DOHH2 (cell line): ENCODE measurements around the gene HOXC6.

Source experiments
- H3F3A ChIP-seq: fragments of 200-600 bp; sonication (generic), shearing (Covaris generic); 2 replicates; pipeline ENCODE4 v1.6.0; 2016; ENCODE audit warnings: antibody characterized with exemption, mild to moderate bottlenecking; ENCODE audit not compliant: control insufficient read depth, insufficient read depth
- H3K27ac ChIP-seq: fragments of 200-600 bp; sonication (generic); 2 replicates; pipeline ENCODE4 v1.5.1; 2014; ENCODE audit warnings: low read depth, mild to moderate bottlenecking, low read length, moderate library complexity
- H3K27me3 ChIP-seq: fragments of 200-600 bp; sonication (generic); 2 replicates; pipeline ENCODE4 v1.6.1; 2014; ENCODE audit warnings: mild to moderate bottlenecking, low read length, mixed read lengths; ENCODE audit not compliant: control insufficient read depth
- H3K36me3 ChIP-seq: fragments of 200-600 bp; sonication (generic); 2 replicates; pipeline ENCODE4 v1.6.1; 2014; ENCODE audit warnings: mild to moderate bottlenecking, low read length, moderate library complexity, mixed read lengths; ENCODE audit not compliant: control insufficient read depth
- H3K4me1 ChIP-seq: fragments of 200-600 bp; sonication (generic); 2 replicates; pipeline ENCODE4 v1.6.1; 2014; ENCODE audit warnings: mild to moderate bottlenecking, low read length, mixed read lengths; ENCODE audit not compliant: control insufficient read depth
- H3K4me2 ChIP-seq: fragments of 200-600 bp; sonication (generic); 2 replicates; pipeline ENCODE4 v1.6.0; 2014; ENCODE audit warnings: mild to moderate bottlenecking, low read length, moderate library complexity
- H3K4me3 ChIP-seq: fragments of 200-600 bp; sonication (generic); 2 replicates; pipeline ENCODE4 v1.5.1; 2014; ENCODE audit warnings: mild to moderate bottlenecking, low read length, mixed read lengths
- H3K79me2 ChIP-seq: fragments of 200-600 bp; sonication (generic); 2 replicates; pipeline ENCODE4 v1.6.1; 2014; ENCODE audit warnings: mild to moderate bottlenecking, low read length, mixed read lengths; ENCODE audit not compliant: control insufficient read depth
- H3K9me2 ChIP-seq: fragments of 200-600 bp; sonication (generic); replicated peaks from 2 replicates; pipeline ENCODE4 v1.6.1; 2014; ENCODE audit warnings: mild to moderate bottlenecking, low read length, mixed read lengths; ENCODE audit not compliant: control insufficient read depth
- H3K9me3 ChIP-seq: fragments of 200-600 bp; sonication (generic); 2 replicates; pipeline ENCODE4 v1.6.1; 2014; ENCODE audit warnings: antibody characterized with exemption, low read length, mixed read lengths; ENCODE audit not compliant: control insufficient read depth, insufficient read depth
- H4K20me1 ChIP-seq: fragments of 200-600 bp; sonication (generic); 2 replicates; pipeline ENCODE4 v1.6.0; 2014; ENCODE audit warnings: low read depth, mild to moderate bottlenecking, antibody characterized with exemption, low read length, moderate library complexity; ENCODE audit not compliant: control insufficient read depth, insufficient read depth
- CTCF ChIP-seq: fragments of 200-600 bp; sonication (generic); IDR thresholded peaks from one replicate; pipeline ENCODE4 v1.5.1; 2014; ENCODE audit warnings: antibody characterized with exemption, mild to moderate bottlenecking, low read depth, low read length; ENCODE audit not compliant: poor library complexity, severe bottlenecking
- EZH2phosphoT487 ChIP-seq: fragments of 200-600 bp; sonication (generic); IDR thresholded peaks from 2 replicates; pipeline ENCODE4 v1.6.1; 2017; ENCODE audit warnings: borderline replicate concordance, mild to moderate bottlenecking, antibody characterized with exemption, low read length, moderate library complexity, mixed read lengths

Gene HOXC6

DNA sequence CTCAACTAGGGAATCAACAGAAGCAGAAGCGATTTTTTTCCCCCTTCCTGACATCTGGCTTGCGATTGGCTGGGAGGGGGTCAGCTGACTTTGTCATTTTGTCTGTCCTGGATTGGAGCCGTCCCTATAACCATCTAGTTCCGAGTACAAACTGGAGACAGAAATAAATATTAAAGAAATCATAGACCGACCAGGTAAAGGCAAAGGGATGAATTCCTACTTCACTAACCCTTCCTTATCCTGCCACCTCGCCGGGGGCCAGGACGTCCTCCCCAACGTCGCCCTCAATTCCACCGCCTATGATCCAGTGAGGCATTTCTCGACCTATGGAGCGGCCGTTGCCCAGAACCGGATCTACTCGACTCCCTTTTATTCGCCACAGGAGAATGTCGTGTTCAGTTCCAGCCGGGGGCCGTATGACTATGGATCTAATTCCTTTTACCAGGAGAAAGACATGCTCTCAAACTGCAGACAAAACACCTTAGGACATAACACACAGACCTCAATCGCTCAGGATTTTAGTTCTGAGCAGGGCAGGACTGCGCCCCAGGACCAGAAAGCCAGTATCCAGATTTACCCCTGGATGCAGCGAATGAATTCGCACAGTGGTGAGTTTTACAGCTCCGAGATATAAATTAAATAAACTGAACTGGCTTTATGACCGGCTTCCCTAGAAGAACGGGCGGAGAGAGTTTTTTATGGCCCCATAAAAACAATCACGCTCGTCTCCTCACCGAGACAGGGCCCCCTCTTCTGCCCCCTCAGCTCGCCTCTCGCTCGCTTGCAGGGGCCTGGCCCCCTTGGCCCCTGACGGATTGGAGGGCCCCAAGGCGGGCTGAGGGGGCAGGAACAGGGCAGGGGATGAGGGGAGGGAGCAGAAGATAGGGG is at the start of gene HOXC6:
HOXC6 (plus strand) TSS at position 127 of the 888 bp plus-strand sequence; CDS start at position 209, 82 bp downstream.
- Histone ChIP-seq H4K20me1 (no peaks in the 10 kb centered on the region), H3K4me3 (peak within 1 kb of the TSS; percentile 27; the same call in 1 of the 2 replicates), H3K36me3 (no peaks in the 10 kb centered on the region), H3K27ac (no peak within 1 kb of the TSS), H3F3A (no peaks in the 10 kb centered on the region), H3K9me2 (no peaks in the 10 kb centered on the region), H3K4me1 (peaks cover 24% of the 10 kb centered on the region), H3K4me2 (peak within 1 kb of the TSS; percentile 39), H3K9me3 (no peaks in the 10 kb centered on the region), H3K27me3 (peaks cover 69% of the 10 kb centered on the region), H3K79me2 (no peaks in the 10 kb centered on the region)
- TF ChIP-seq EZH2phosphoT487: no peak
- TF ChIP-seq CTCF: no peak

GRCh38 chr12:53978477-53979356 is 49.5 kb upstream of the HOXC6 start:
- Histone ChIP-seq H3K9me2 (no peaks in the 10 kb centered on the region), H3K36me3 (no peaks in the 10 kb centered on the region), H3K9me3 (no peaks in the 10 kb centered on the region), H3K27ac (no peak overlapping the region), H3K27me3 (peaks cover 48% of the 10 kb centered on the region), H4K20me1 (no peaks in the 10 kb centered on the region), H3K4me1 (peaks cover 43% of the 10 kb centered on the region), H3K4me2 (no peak overlapping the region), H3K79me2 (no peaks in the 10 kb centered on the region), H3K4me3 (no peak overlapping the region), H3F3A (peaks cover 6% of the 10 kb centered on the region; the same call in 1 of the 2 replicates)
- TF ChIP-seq EZH2phosphoT487 (no peak), CTCF (no peak)

- Histone ChIP-seq H3K4me2 (no peak overlapping the region), H3K79me2 (no peaks in the 10 kb centered on the region)
Observed at GRCh38 chr12:53980104-53980801, 48.0 kb upstream of the HOXC6 start.

More at GRCh38 chr12:53980104-53980801, 48.0 kb upstream of the HOXC6 start:
- Histone ChIP-seq H3K27me3 (peaks cover 49% of the 10 kb centered on the region), H4K20me1 (no peaks in the 10 kb centered on the region), H3K4me1 (peaks cover 42% of the 10 kb centered on the region), H3K9me3 (no peaks in the 10 kb centered on the region), H3K36me3 (no peaks in the 10 kb centered on the region), H3K4me3 (no peak overlapping the region), H3K27ac (no peak overlapping the region), H3K9me2 (no peaks in the 10 kb centered on the region), H3F3A (peaks cover 6% of the 10 kb centered on the region; the same call in 1 of the 2 replicates)
- TF ChIP-seq CTCF (no peak), EZH2phosphoT487 (no peak)
